HG03439 (cell line): ENCODE results near the gene KCTD3.

ENCODE experiments used
- ATAC-seq: cut with Tn5 transposase; IDR thresholded peaks from one replicate; pipeline ENCODE4 v1.9.1; 2021; ENCODE audit warnings: mild to moderate bottlenecking, moderate library complexity; ENCODE audit not compliant: unreplicated experiment

KCTD3 gene

GRCh38 chr1:215650446-215651149 lies 83.5 kb downstream of the KCTD3 start:
- ATAC-seq: no peak

- no peak for ATAC-seq
Measured at GRCh38 chr1:215651867-215652266, 84.8 kb downstream of the KCTD3 start.

GRCh38 chr1:215652371-215652770 lies 85.3 kb downstream of the KCTD3 start:
- no peak for ATAC-seq

GRCh38 chr1:215657047-215657446 lies 89.9 kb downstream of the KCTD3 start:
- ATAC-seq: no peak

GRCh38 chr1:215660259-215660658 lies 93.2 kb downstream of the KCTD3 start:
- ATAC-seq: no peak

GRCh38 chr1:215661033-215661432 lies 93.9 kb downstream of the KCTD3 start:
- ATAC-seq: no peak

- peak; percentile 46 for ATAC-seq
Measured at GRCh38 chr1:215665215-215665614, 98.1 kb downstream of the KCTD3 start.

- ATAC-seq: no peak
Measured at GRCh38 chr1:215667761-215668160, 100.7 kb downstream of the KCTD3 start.

GRCh38 chr1:215669806-215670491 lies 102.8 kb downstream of the KCTD3 start:
- ATAC-seq: no peak
